Activated CD4-positive, alpha-beta memory T cell treated with anti-CD3 and anti-CD28 coated beads for 36 hours (primary cell): ENCODE data around the gene WAC. TPM values are rescaled to one million over a fixed set of nuclear protein-coding genes. Genes with fewer than 3 reads are reported as not detected.
"Not testable (repeated sequence)": the region's sequence is repeated elsewhere in the genome, so short reads cannot be mapped to it uniquely, and the experiment has no call there.

ENCODE experiments used
- CTCF ChIA-PET: fragments of 350-600 bp; sonication (Branson Sonifier 250); formaldehyde crosslinking; loops from one replicate; lab custom pipeline; 2021; ENCODE audit warnings: antibody characterized with exemption, inconsistent platforms; lab: Charles Lee
- POLR2A ChIA-PET: fragments of 350-600 bp; sonication (Branson Sonifier 250); formaldehyde crosslinking; loops from one replicate; lab custom pipeline; 2021; ENCODE audit warnings: antibody characterized with exemption; lab: Charles Lee
- DNase-seq: peaks from one replicate; pipeline ENCODE4 v3.0.0-alpha.2; 2020
- H3K27ac Mint-ChIP-seq: one replicate; pipeline ENCODE4 v1.8.0; 2021; ENCODE audit warnings: mixed read lengths
- H3K27me3 Mint-ChIP-seq: one replicate; pipeline ENCODE4 v1.8.0; 2021; ENCODE audit warnings: mixed read lengths
- H3K36me3 Mint-ChIP-seq: one replicate; pipeline ENCODE4 v1.8.0; 2021; ENCODE audit warnings: mixed read lengths
- H3K4me1 Mint-ChIP-seq: one replicate; pipeline ENCODE4 v1.8.0; 2021; ENCODE audit warnings: low read depth, mixed read lengths
- H3K4me3 Mint-ChIP-seq: one replicate; pipeline ENCODE4 v1.8.0; 2021; ENCODE audit warnings: mild to moderate bottlenecking, mixed read lengths
- H3K9me3 Mint-ChIP-seq: one replicate; pipeline ENCODE4 v1.8.0; 2021; ENCODE audit warnings: mixed read lengths
- intact Hi-C: fragments of 100-400 bp; cut with micrococcal nuclease; formaldehyde crosslinking; loops from one replicate; pipeline ENCODE4 v1.15.1; 2023
- total RNA-seq, 2 experiments: library from RNA; stranded (reverse); gene quantifications; one replicate each; pipeline ENCODE4 v1.2.3, GENCODE V29; 2021

Gene WAC
- total RNA-seq, 2 experiments from 2014 or later, result 92.9 to 93.1 TPM

- intact Hi-C loops, result loop anchor here (5.0 to 10.0 kb wide), 2 partner anchors 62 to 160 kb away; partner anchors contain the start of gene WAC
- Mint-ChIP-seq H3K27ac (no peak overlapping the region), H3K27me3 (no peaks in the 10 kb centered on the region), H3K36me3 (peaks cover 55% of the 10 kb centered on the region), H3K9me3 (no peaks in the 10 kb centered on the region), H3K4me1 (peaks cover 60% of the 10 kb centered on the region), H3K4me3 (no peak overlapping the region)
- DNase-seq, result no peak
- ChIA-PET POLR2A (no interaction called here), CTCF (interaction anchor here (1.4 kb wide), 1 partner anchor 34 kb away, joined by 5 read pairs; no protein-coding TSS in a partner anchor)
Measured at GRCh38 chr10:28594406-28594805, 61.5 kb downstream of the WAC start.

- ChIA-PET CTCF (interaction anchor here (1.4 kb wide), 1 partner anchor 33 kb away, joined by 5 read pairs; no protein-coding TSS in a partner anchor), POLR2A (no interaction called here)
- Mint-ChIP-seq H3K4me1 (peaks cover 66% of the 10 kb centered on the region), H3K27me3 (no peaks in the 10 kb centered on the region), H3K9me3 (no peaks in the 10 kb centered on the region), H3K36me3 (peaks cover 54% of the 10 kb centered on the region), H3K4me3 (no peak overlapping the region), H3K27ac (no peak overlapping the region)
- DNase-seq, result no peak
- intact Hi-C loops, result loop anchor here (10.0 kb wide), 1 partner anchor 161 kb away; no protein-coding TSS in a partner anchor
Measured at GRCh38 chr10:28595613-28596012, 62.7 kb downstream of the WAC start.

DNA sequence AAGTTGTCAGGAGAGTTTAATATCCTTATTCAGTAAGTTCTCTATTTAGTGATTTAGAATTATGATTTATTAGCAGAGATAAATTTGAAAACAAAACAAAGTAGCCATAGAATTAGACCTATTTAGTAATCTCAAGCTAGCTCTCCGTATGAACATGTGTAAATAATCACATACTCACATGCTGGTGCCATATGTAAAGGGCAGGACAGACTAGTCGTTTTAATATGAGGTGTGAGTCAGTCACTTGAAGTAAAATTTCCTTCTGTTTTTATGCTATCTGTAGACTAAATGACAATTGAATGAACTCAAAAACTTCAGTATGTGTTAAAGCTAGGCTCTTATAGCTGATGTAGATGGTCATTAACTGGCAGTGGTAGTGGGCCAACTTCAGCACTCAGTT is 67.1 kb downstream of the WAC start:
- intact Hi-C loops, result no loop called here
- POLR2A ChIA-PET, result no interaction called here
- H3K9me3 Mint-ChIP-seq, result no peaks in the 10 kb centered on the region
- H3K27me3 Mint-ChIP-seq, result no peaks in the 10 kb centered on the region
- no peak overlapping the region for H3K4me3 Mint-ChIP-seq
- H3K27ac Mint-ChIP-seq, result no peak overlapping the region
- peaks cover 53% of the 10 kb centered on the region for H3K4me1 Mint-ChIP-seq
- no peak for DNase-seq
- CTCF ChIA-PET, result no interaction called here
- peaks cover 31% of the 10 kb centered on the region for H3K36me3 Mint-ChIP-seq

- H3K36me3 Mint-ChIP-seq, result peaks cover 26% of the 10 kb centered on the region
- no peaks in the 10 kb centered on the region for H3K27me3 Mint-ChIP-seq
- H3K4me3 Mint-ChIP-seq, result no peak overlapping the region
- peaks cover 50% of the 10 kb centered on the region for H3K4me1 Mint-ChIP-seq
- CTCF ChIA-PET, result no interaction called here
- intact Hi-C loops, result no loop called here
- POLR2A ChIA-PET, result no interaction called here
- no peak for DNase-seq
- no peak overlapping the region for H3K27ac Mint-ChIP-seq
- no peaks in the 10 kb centered on the region for H3K9me3 Mint-ChIP-seq
Measured at GRCh38 chr10:28601012-28601411, 68.1 kb downstream of the WAC start.

- ChIA-PET POLR2A (no interaction called here), CTCF (interaction anchor here (0.6 kb wide), 1 partner anchor 1242 kb away, joined by 3 read pairs; no protein-coding TSS in a partner anchor)
- Mint-ChIP-seq H3K36me3 (peaks cover 17% of the 10 kb centered on the region), H3K27me3 (no peaks in the 10 kb centered on the region), H3K27ac (no peak overlapping the region), H3K9me3 (no peaks in the 10 kb centered on the region), H3K4me3 (no peak overlapping the region), H3K4me1 (peaks cover 30% of the 10 kb centered on the region)
- intact Hi-C loops, result no loop called here
- no peak for DNase-seq
Measured at GRCh38 chr10:28604567-28605536, 71.9 kb downstream of the WAC start.

GRCh38 chr10:28606568-28606967 is 73.7 kb downstream of the WAC start:
- Mint-ChIP-seq H3K27me3 (no peaks in the 10 kb centered on the region), H3K4me1 (peaks cover 22% of the 10 kb centered on the region), H3K36me3 (peaks cover 25% of the 10 kb centered on the region), H3K9me3 (no peaks in the 10 kb centered on the region), H3K4me3 (no peak overlapping the region), H3K27ac (no peak overlapping the region)
- DNase-seq, result no peak
- CTCF ChIA-PET, result interaction anchor here (0.9 kb wide), 1 partner anchor 22 kb away, joined by 3 read pairs; no protein-coding TSS in a partner anchor
- POLR2A ChIA-PET, result no interaction called here
- intact Hi-C loops, result no loop called here

DNA sequence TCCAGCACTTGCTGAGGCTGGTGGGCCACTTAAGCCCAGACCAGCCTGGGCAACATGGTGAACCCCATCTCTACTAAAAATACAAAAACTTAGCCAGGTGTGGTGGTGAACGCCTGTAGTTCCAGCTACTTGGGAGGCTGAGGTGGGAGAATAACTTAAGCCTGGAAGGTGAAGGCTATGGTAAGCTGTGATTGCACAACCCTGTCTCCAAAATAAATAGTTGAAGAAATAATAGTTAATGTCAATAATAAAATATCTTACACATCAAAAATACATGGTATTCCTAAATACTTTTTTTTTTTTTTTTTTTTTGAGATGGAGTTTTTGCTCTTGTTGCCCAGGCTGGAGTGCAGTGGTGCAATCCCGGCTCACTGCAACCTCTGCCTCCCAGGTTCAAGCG is 76.7 kb downstream of the WAC start:
- CTCF ChIA-PET, result interaction anchor here (0.6 to 1.4 kb wide), 3 partner anchors 10 to 58 kb away, joined by 3 to 5 read pairs (median 4); no protein-coding TSS in a partner anchor
- H3K9me3 Mint-ChIP-seq, H3K27me3 Mint-ChIP-seq, intact Hi-C loops, H3K27ac Mint-ChIP-seq, POLR2A ChIA-PET, DNase-seq, H3K4me3 Mint-ChIP-seq: not testable (repeated sequence)
- H3K4me1 Mint-ChIP-seq, result peaks cover 13% of the 10 kb centered on the region
- peaks cover 40% of the 10 kb centered on the region for H3K36me3 Mint-ChIP-seq

DNA sequence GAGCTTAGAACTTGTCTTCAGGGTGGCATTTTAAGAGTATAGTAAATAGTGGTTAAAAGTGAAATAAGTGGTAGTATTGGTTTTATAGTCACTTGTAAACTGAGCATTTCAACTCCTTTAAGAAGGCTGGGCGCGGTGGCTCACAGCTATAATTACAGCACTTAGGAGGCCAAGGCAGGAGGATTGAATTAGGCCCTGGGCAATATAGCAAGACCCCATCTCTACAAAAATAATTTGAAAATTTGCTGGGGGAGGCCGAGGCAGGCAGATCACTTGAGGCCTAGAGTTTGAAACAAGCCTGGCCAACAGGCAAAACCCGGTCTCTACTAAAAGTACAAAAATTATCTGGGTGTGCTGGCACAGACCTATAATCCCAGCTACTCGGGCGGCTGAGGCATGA is 80.0 kb downstream of the WAC start:
- peaks cover 53% of the 10 kb centered on the region for H3K36me3 Mint-ChIP-seq

GRCh38 chr10:28616514-28616913 is 83.6 kb downstream of the WAC start:
- H3K36me3 Mint-ChIP-seq, result peaks cover 51% of the 10 kb centered on the region
- POLR2A ChIA-PET, result no interaction called here
- H3K4me3 Mint-ChIP-seq, result no peak overlapping the region
- H3K4me1 Mint-ChIP-seq, result no peaks in the 10 kb centered on the region
- H3K27ac Mint-ChIP-seq, result no peak overlapping the region
- intact Hi-C loops, result no loop called here
- DNase-seq, result no peak
- no peaks in the 10 kb centered on the region for H3K9me3 Mint-ChIP-seq
- CTCF ChIA-PET, result no interaction called here
- H3K27me3 Mint-ChIP-seq, result no peaks in the 10 kb centered on the region

More for the DNA sequence above, 80.0 kb downstream of the WAC start:
- Mint-ChIP-seq H3K27me3 (no peaks in the 10 kb centered on the region), H3K4me3 (no peak overlapping the region), H3K4me1 (no peaks in the 10 kb centered on the region), H3K9me3 (no peaks in the 10 kb centered on the region), H3K27ac (no peak overlapping the region)
- DNase-seq, result no peak
- intact Hi-C loops, result no loop called here
- ChIA-PET POLR2A (interaction anchor here (1.5 kb wide), 1 partner anchor 22 kb away, joined by 3 read pairs; no protein-coding TSS in a partner anchor), CTCF (interaction anchor here (1.1 kb wide), 1 partner anchor 14 kb away, joined by 4 read pairs; no protein-coding TSS in a partner anchor)

DNA sequence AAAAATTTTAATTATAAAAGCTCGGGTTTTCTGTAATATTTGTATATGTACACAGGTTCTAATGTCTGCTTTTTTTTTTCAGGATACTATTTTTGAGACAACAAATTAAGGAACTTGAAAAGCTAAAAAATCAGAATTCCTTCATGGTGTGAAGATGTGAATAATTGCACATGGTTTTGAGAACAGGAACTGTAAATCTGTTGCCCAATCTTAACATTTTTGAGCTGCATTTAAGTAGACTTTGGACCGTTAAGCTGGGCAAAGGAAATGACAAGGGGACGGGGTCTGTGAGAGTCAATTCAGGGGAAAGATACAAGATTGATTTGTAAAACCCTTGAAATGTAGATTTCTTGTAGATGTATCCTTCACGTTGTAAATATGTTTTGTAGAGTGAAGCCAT is 86.5 kb downstream of the WAC start:
- Mint-ChIP-seq H3K27ac (no peak overlapping the region), H3K9me3 (no peaks in the 10 kb centered on the region), H3K4me3 (no peak overlapping the region), H3K4me1 (no peaks in the 10 kb centered on the region), H3K27me3 (no peaks in the 10 kb centered on the region), H3K36me3 (peaks cover 34% of the 10 kb centered on the region)
- no peak for DNase-seq
- POLR2A ChIA-PET, result no interaction called here
- intact Hi-C loops, result no loop called here
- CTCF ChIA-PET, result interaction anchor here (1.2 to 1.5 kb wide), 2 partner anchors 9 kb away, joined by 3 to 9 read pairs; no protein-coding TSS in a partner anchor

GRCh38 chr10:28620251-28620650 is 87.3 kb downstream of the WAC start:
- intact Hi-C loops, result no loop called here
- CTCF ChIA-PET, result interaction anchor here (1.2 to 1.5 kb wide), 2 partner anchors 8 to 10 kb away, joined by 3 to 9 read pairs; no protein-coding TSS in a partner anchor
- H3K4me1 Mint-ChIP-seq, result no peaks in the 10 kb centered on the region
- H3K9me3 Mint-ChIP-seq, result no peaks in the 10 kb centered on the region
- H3K27me3 Mint-ChIP-seq, result no peaks in the 10 kb centered on the region
- no peak overlapping the region for H3K4me3 Mint-ChIP-seq
- no peak overlapping the region for H3K27ac Mint-ChIP-seq
- POLR2A ChIA-PET, result no interaction called here
- H3K36me3 Mint-ChIP-seq, result peaks cover 27% of the 10 kb centered on the region
- DNase-seq, result no peak

GRCh38 chr10:28623483-28623882 is 90.6 kb downstream of the WAC start:
- no peak for DNase-seq
- CTCF ChIA-PET, result no interaction called here
- intact Hi-C loops, result no loop called here
- no peaks in the 10 kb centered on the region for H3K27me3 Mint-ChIP-seq
- POLR2A ChIA-PET, result no interaction called here
- no peak overlapping the region for H3K27ac Mint-ChIP-seq
- H3K4me3 Mint-ChIP-seq, result no peak overlapping the region
- H3K9me3 Mint-ChIP-seq, result no peaks in the 10 kb centered on the region
- H3K4me1 Mint-ChIP-seq, result peaks cover 1% of the 10 kb centered on the region
- H3K36me3 Mint-ChIP-seq, result peaks cover 13% of the 10 kb centered on the region
